Gastroesophageal sphincter (tissue), 3 donors: ENCODE results near the gene TRAPPC8.

Source experiments
- EP300 ChIP-seq: sonication (generic); formaldehyde crosslinking; IDR thresholded peaks from one replicate; pipeline ENCODE4 v1.6.1; 2017; ENCODE audit warnings: antibody characterized with exemption, mild to moderate bottlenecking
- POLR2A ChIP-seq, 2 donors: fragments of 450-650 bp; IDR thresholded peaks; one replicate each; pipeline ENCODE4 v1.6.1; 2017; ENCODE audit warnings: antibody characterized with exemption in 2 of 2, mild to moderate bottlenecking in 2 of 2, moderate library complexity in 1 of 2
- POLR2AphosphoS5 ChIP-seq: sonication (generic); formaldehyde crosslinking; IDR thresholded peaks from one replicate; pipeline ENCODE4 v1.6.1; 2017; ENCODE audit warnings: antibody characterized with exemption
- TF ChIP-seq, protein P1 (sequence below), 4 experiments: fragments of 200-600 bp in 2 of 4; fragments of 450-650 bp in 2 of 4; sonication (generic) in 1 of 4; IDR thresholded peaks; one replicate each; pipeline ENCODE4 v1.5.1; 2017 to 2019; ENCODE audit warnings: antibody characterized with exemption in 4 of 4, mild to moderate bottlenecking in 2 of 4, moderate library complexity in 2 of 4

DNA sequence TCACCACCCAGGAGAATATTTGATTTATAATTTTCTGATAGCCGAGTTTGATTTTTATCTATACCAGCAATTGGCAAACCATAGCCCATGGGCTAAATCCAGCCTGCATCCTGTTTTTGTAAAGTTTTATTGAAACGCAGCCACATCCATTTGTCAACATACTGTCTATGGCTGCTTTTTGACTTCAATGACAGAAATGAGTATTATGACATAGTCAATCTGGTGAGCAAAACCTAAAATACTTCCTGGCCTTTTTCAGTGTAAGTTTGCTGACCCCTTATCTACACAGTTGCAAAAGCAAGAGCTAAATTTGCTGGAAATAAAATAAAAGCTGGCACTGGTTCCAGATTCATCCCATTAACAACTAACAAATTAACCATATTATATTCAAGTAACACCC lies 102.4 kb downstream of the TRAPPC8 start:
- no peak for TF ChIP-seq POLR2A (IDR thresholded peaks at IDR 0.05)
- TF ChIP-seq, protein P1, sequence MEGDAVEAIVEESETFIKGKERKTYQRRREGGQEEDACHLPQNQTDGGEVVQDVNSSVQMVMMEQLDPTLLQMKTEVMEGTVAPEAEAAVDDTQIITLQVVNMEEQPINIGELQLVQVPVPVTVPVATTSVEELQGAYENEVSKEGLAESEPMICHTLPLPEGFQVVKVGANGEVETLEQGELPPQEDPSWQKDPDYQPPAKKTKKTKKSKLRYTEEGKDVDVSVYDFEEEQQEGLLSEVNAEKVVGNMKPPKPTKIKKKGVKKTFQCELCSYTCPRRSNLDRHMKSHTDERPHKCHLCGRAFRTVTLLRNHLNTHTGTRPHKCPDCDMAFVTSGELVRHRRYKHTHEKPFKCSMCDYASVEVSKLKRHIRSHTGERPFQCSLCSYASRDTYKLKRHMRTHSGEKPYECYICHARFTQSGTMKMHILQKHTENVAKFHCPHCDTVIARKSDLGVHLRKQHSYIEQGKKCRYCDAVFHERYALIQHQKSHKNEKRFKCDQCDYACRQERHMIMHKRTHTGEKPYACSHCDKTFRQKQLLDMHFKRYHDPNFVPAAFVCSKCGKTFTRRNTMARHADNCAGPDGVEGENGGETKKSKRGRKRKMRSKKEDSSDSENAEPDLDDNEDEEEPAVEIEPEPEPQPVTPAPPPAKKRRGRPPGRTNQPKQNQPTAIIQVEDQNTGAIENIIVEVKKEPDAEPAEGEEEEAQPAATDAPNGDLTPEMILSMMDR (IDR thresholded peaks at IDR 0.05), result no peak
- TF ChIP-seq EP300, result no peak
- TF ChIP-seq POLR2AphosphoS5, result no peak
